ENCODE data around the gene PNPLA3.

The PNPLA3 gene

GRCh38 chr22:43922123-43922522 is 1.5 kb upstream of the PNPLA3 start:
- no peak for DNase-seq (ENCODE audit: low spot score)

GRCh38 chr22:43923191-43923590 is 414 bp upstream of the PNPLA3 start:
- no peak for DNase-seq (ENCODE audit: low spot score)

GRCh38 chr22:43924877-43925276 is 1.3 kb downstream of the PNPLA3 start:
- DNase-seq (ENCODE audit: low spot score), result no peak

GRCh38 chr22:43925433-43926348 is 2.1 kb downstream of the PNPLA3 start:
- DNase-seq (ENCODE audit: low spot score), result no peak

GRCh38 chr22:43926349-43926710 is 2.7 kb downstream of the PNPLA3 start:
- DNase-seq (ENCODE audit: low spot score), result no peak

- no peak for DNase-seq (ENCODE audit: low spot score)
Measured at GRCh38 chr22:43928468-43928867, 4.9 kb downstream of the PNPLA3 start.

GRCh38 chr22:43928908-43929307 is 5.3 kb downstream of the PNPLA3 start:
- no peak for DNase-seq (ENCODE audit: low spot score)

- no peak for DNase-seq (ENCODE audit: low spot score)
Measured at GRCh38 chr22:43931771-43932170, 8.2 kb downstream of the PNPLA3 start.

- no peak for DNase-seq (ENCODE audit: low spot score)
Measured at GRCh38 chr22:43941449-43941848, 17.8 kb downstream of the PNPLA3 start.

- DNase-seq (ENCODE audit: low spot score), result no peak
Measured at GRCh38 chr22:43944670-43945430, 21.2 kb downstream of the PNPLA3 start.

- peak; percentile 82 for DNase-seq (ENCODE audit: low spot score)
Measured at GRCh38 chr22:43945632-43946383, 22.2 kb downstream of the PNPLA3 start.

- no peak for DNase-seq (ENCODE audit: low spot score)
Measured at GRCh38 chr22:43946384-43946667, 22.7 kb downstream of the PNPLA3 start.

- DNase-seq (ENCODE audit: low spot score), result no peak
Measured at GRCh38 chr22:43948836-43949406, 25.3 kb downstream of the PNPLA3 start.

GRCh38 chr22:43951391-43951790 is 27.8 kb downstream of the PNPLA3 start:
- no peak for DNase-seq (ENCODE audit: low spot score)

GRCh38 chr22:43951966-43952365 is 28.4 kb downstream of the PNPLA3 start:
- DNase-seq (ENCODE audit: low spot score), result no peak

GRCh38 chr22:43953988-43954785 is 30.6 kb downstream of the PNPLA3 start:
- DNase-seq (ENCODE audit: low spot score), result no peak

- peak; percentile 95 for DNase-seq (ENCODE audit: low spot score)
Measured at GRCh38 chr22:43955040-43955882, 31.7 kb downstream of the PNPLA3 start, which contains the start of gene SAMM50. SAMM50 (plus strand) TSS chr22:43955442; CDS start chr22:43955578, 136 bp downstream.

- no peak for DNase-seq (ENCODE audit: low spot score)
Measured at GRCh38 chr22:43955883-43956782, 32.5 kb downstream of the PNPLA3 start.

GRCh38 chr22:43956805-43957463 is 33.3 kb downstream of the PNPLA3 start:
- DNase-seq (ENCODE audit: low spot score), result no peak
